Measurements from ENCODE around the gene PILRA. TPM values are rescaled to one million over a fixed set of nuclear protein-coding genes. Genes with fewer than 3 reads are reported as not detected.
A peak's percentile ranks its signal among the peaks of the same experiment; 100 is the strongest.

Gene PILRA
- total RNA-seq, 1 experiment from 2014 or later, result 3.2 TPM

DNA sequence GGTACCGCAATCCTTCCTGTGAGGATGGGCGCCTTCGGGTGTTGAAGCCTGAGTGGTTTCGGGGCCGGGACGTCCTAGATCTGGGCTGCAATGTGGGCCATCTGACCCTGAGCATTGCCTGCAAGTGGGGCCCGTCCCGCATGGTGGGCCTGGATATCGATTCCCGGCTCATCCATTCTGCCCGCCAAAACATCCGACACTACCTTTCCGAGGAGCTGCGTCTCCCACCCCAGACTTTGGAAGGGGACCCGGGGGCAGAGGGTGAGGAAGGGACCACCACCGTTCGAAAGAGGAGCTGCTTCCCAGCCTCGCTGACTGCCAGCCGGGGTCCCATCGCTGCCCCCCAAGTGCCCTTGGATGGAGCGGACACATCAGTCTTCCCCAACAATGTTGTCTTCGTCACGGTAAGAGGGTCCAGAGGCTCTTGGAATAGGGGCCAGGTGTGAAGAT, 58.0 kb downstream of the PILRA start:
- Histone ChIP-seq H2AFZ (ENCODE audit: low read length) (no peak overlapping the region), H3K27ac (ENCODE audit: insufficient read length, low read depth, low read length) (no peak overlapping the region), H3K9me3 (ENCODE audit: control insufficient read depth, low read depth, low read length) (no peaks in the 10 kb centered on the region), H2BK120ac (ENCODE audit: low read depth, low read length, poor library complexity, severe bottlenecking) (no peak overlapping the region), H3K79me2 (ENCODE audit: insufficient read depth, low read length) (no peaks in the 10 kb centered on the region; the same call in 1 of the 2 replicates), H3K23me2 (ENCODE audit: insufficient read length, low read depth, low read length, poor library complexity, severe bottlenecking) (peaks cover 11% of the 10 kb centered on the region), H3K4ac (ENCODE audit: low read depth, low read length) (no peak overlapping the region), H3T11ph (ENCODE audit: low read length) (no peak overlapping the region), H3K27me3 (ENCODE audit: insufficient read depth, low read length) (no peaks in the 10 kb centered on the region), H3K23ac (ENCODE audit: insufficient read length, low read depth, low read length) (no peak overlapping the region), H2BK15ac (ENCODE audit: low read depth, low read length) (no peak overlapping the region), H3K14ac (ENCODE audit: insufficient read depth, low read length) (no peak overlapping the region; the same call in 1 of the 2 replicates), H2BK5ac (ENCODE audit: insufficient read length, low read length) (no peak overlapping the region), H3K4me2 (ENCODE audit: insufficient read depth, insufficient read length, low read length) (peak overlapping the region; percentile 71), H3K79me1 (ENCODE audit: insufficient read depth, low read depth, low read length, poor library complexity, severe bottlenecking) (peaks cover 3% of the 10 kb centered on the region), H2BK12ac (ENCODE audit: insufficient read length, low read depth, low read length) (no peak overlapping the region), H2BK20ac (ENCODE audit: low read depth, low read length, poor library complexity, severe bottlenecking) (no peak overlapping the region), H3K4me1 (ENCODE audit: insufficient read depth, low read length) (no peaks in the 10 kb centered on the region), H2AK5ac (ENCODE audit: insufficient read length, low read length) (no peak overlapping the region), H4K20me1 (ENCODE audit: control insufficient read depth, insufficient read depth, insufficient read length) (no peaks in the 10 kb centered on the region), H3K18ac (ENCODE audit: insufficient read length, low read depth, low read length) (no peak overlapping the region), H4K8ac (replicated peaks; ENCODE audit: insufficient read length, low read depth, low read length) (no peak overlapping the region), H4K91ac (ENCODE audit: insufficient read length, low read depth, low read length) (no peak overlapping the region), H3K9ac (ENCODE audit: extremely low read depth, insufficient read length, low read length) (no peak overlapping the region), H3K56ac (ENCODE audit: insufficient read length, low read depth, low read length) (no peak overlapping the region), H4K5ac (ENCODE audit: insufficient read length, low read depth, low read length) (no peak overlapping the region)
- Mint-ChIP-seq H3K4me3 (peak overlapping the region; percentile 86 to 95), H3K27me3 (ENCODE audit: low read depth) (peaks cover 21% of the 10 kb centered on the region), H3K4me1 (peaks cover 45 to 46% of the 10 kb centered on the region in 2 experiments), H3K36me3 (ENCODE audit: insufficient read depth in 1 of 3, low read depth in 3 of 3) (peaks cover 37 to 53% (median 40%) of the 10 kb centered on the region in 3 experiments), H3K9me3 (peaks cover 4 to 14% of the 10 kb centered on the region in 2 experiments; a peak in 3 of 5 replicates), H3K27ac (peak overlapping the region in 2 of 3 experiments; percentile 52 to 84; a peak in 4 of 7 replicates)
- TF ChIP-seq, protein P1, sequence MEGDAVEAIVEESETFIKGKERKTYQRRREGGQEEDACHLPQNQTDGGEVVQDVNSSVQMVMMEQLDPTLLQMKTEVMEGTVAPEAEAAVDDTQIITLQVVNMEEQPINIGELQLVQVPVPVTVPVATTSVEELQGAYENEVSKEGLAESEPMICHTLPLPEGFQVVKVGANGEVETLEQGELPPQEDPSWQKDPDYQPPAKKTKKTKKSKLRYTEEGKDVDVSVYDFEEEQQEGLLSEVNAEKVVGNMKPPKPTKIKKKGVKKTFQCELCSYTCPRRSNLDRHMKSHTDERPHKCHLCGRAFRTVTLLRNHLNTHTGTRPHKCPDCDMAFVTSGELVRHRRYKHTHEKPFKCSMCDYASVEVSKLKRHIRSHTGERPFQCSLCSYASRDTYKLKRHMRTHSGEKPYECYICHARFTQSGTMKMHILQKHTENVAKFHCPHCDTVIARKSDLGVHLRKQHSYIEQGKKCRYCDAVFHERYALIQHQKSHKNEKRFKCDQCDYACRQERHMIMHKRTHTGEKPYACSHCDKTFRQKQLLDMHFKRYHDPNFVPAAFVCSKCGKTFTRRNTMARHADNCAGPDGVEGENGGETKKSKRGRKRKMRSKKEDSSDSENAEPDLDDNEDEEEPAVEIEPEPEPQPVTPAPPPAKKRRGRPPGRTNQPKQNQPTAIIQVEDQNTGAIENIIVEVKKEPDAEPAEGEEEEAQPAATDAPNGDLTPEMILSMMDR (conservative IDR thresholded peaks at IDR 0.05), result no peak
- peak; percentile 28 for DNase-seq
- no CpG with 5 or more reads among the region's 23 CpGs for WGBS (ENCODE audit: extremely low coverage, insufficient read length, low lambda C conversion rate)

All from H9 (cell line).